MCF 10A (cell line): ENCODE measurements around the gene NOP53. TPM values are rescaled to one million over a fixed set of nuclear protein-coding genes. Genes with fewer than 3 reads are reported as not detected.
A peak's percentile ranks its signal among the peaks of the same experiment; 100 is the strongest.
"Not testable (repeated sequence)": the region's sequence is repeated elsewhere in the genome, so short reads cannot be mapped to it uniquely, and the experiment has no call there.

Experiments
- BruUV-seq: library from RNA; stranded (reverse); fragments of 400-500 nt; replicated peaks from 2 replicates; lab custom pipeline; 2021; lab: Mats Ljungman, UMichigan
- CTCF ChIA-PET: fragments of 300-600 bp; sonication (Branson Sonifier 250); formaldehyde crosslinking; extraction: SDS; loops from one replicate; lab custom pipeline; 2021; ENCODE audit warnings: antibody characterized with exemption, inconsistent platforms; lab: Yijun Ruan, JAX
- POLR2A ChIA-PET: fragments of 300-600, 350-650 bp; sonication (Branson Sonifier 250); formaldehyde crosslinking; extraction: SDS; loops from one replicate; lab custom pipeline; 2020; ENCODE audit warnings: antibody characterized with exemption, inconsistent platforms; lab: Yijun Ruan, JAX
- DNase-seq: peaks from one replicate; pipeline ENCODE4 v3.0.0-alpha.2; 2018; ENCODE audit not compliant: unreplicated experiment
- H3K27ac Mint-ChIP-seq: one replicate; pipeline ENCODE4 v1.8.0; 2022; ENCODE audit warnings: mild to moderate bottlenecking, low read depth, mixed read lengths; ENCODE audit not compliant: unreplicated experiment
- H3K27me3 Mint-ChIP-seq: one replicate; pipeline ENCODE4 v1.8.0; 2022; ENCODE audit warnings: mixed read lengths; ENCODE audit not compliant: insufficient read depth, unreplicated experiment
- H3K36me3 Mint-ChIP-seq: one replicate; pipeline ENCODE4 v1.8.0; 2022; ENCODE audit warnings: mild to moderate bottlenecking, moderate library complexity, mixed read lengths; ENCODE audit not compliant: insufficient read depth, unreplicated experiment
- H3K4me1 Mint-ChIP-seq: one replicate; pipeline ENCODE4 v1.8.0; 2022; ENCODE audit warnings: mixed read lengths; ENCODE audit not compliant: insufficient read depth, unreplicated experiment
- H3K4me3 Mint-ChIP-seq: one replicate; pipeline ENCODE4 v1.8.0; 2022; ENCODE audit warnings: mild to moderate bottlenecking, moderate library complexity, mixed read lengths; ENCODE audit not compliant: unreplicated experiment
- H3K9me3 Mint-ChIP-seq: one replicate; pipeline ENCODE4 v1.8.0; 2022; ENCODE audit warnings: mixed read lengths; ENCODE audit not compliant: unreplicated experiment
- intact Hi-C: fragments of 100-400 bp; cut with micrococcal nuclease; formaldehyde crosslinking; loops from 2 replicates; pipeline ENCODE4 v1.14.1; 2022
- total RNA-seq: library from RNA; stranded (reverse); gene quantifications from 2 replicates; pipeline ENCODE4 v1.2.3, GENCODE V29; 2022
- TF ChIP-seq, protein P1 (sequence below): fragments of 200-600 bp; IDR thresholded peaks from one replicate; pipeline ENCODE4 v1.8.0; 2022; ENCODE audit warnings: antibody characterized with exemption, mild to moderate bottlenecking; ENCODE audit not compliant: unreplicated experiment

The NOP53 gene
- total RNA-seq, 1 experiment from 2014 or later = 211 TPM

- intact Hi-C loops = no loop called here
- peaks cover 23% of the 10 kb centered on the region for H3K4me1 Mint-ChIP-seq
- H3K27me3 Mint-ChIP-seq = no peaks in the 10 kb centered on the region
- H3K9me3 Mint-ChIP-seq = no peaks in the 10 kb centered on the region
- peak overlapping the region; percentile 94 for H3K4me3 Mint-ChIP-seq
- no peak overlapping the region for H3K27ac Mint-ChIP-seq
- BruUV-seq = no TSS peak
- POLR2A ChIA-PET = interaction anchor here (0.5 to 0.6 kb wide), 2 partner anchors 11 to 1800 kb away, joined by 3 to 5 read pairs; partner anchors contain the start of gene NOSIP
- TF ChIP-seq, protein P1, sequence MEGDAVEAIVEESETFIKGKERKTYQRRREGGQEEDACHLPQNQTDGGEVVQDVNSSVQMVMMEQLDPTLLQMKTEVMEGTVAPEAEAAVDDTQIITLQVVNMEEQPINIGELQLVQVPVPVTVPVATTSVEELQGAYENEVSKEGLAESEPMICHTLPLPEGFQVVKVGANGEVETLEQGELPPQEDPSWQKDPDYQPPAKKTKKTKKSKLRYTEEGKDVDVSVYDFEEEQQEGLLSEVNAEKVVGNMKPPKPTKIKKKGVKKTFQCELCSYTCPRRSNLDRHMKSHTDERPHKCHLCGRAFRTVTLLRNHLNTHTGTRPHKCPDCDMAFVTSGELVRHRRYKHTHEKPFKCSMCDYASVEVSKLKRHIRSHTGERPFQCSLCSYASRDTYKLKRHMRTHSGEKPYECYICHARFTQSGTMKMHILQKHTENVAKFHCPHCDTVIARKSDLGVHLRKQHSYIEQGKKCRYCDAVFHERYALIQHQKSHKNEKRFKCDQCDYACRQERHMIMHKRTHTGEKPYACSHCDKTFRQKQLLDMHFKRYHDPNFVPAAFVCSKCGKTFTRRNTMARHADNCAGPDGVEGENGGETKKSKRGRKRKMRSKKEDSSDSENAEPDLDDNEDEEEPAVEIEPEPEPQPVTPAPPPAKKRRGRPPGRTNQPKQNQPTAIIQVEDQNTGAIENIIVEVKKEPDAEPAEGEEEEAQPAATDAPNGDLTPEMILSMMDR = no peak
- CTCF ChIA-PET = interaction anchor here (0.6 kb wide), 1 partner anchor 7 kb away, joined by 4 read pairs; no protein-coding TSS in a partner anchor
- DNase-seq = no peak
- peaks cover 52% of the 10 kb centered on the region for H3K36me3 Mint-ChIP-seq
These were observed 34.8 kb downstream of the NOP53 start for GRCh38 chr19:47780215-47780551.

- peak overlapping the region; percentile 7 for H3K27ac Mint-ChIP-seq
- TF ChIP-seq, protein P1 = no peak
- DNase-seq = no peak
- BruUV-seq = no TSS peak
- intact Hi-C loops = no loop called here
- peaks cover 23% of the 10 kb centered on the region for H3K4me1 Mint-ChIP-seq
- H3K27me3 Mint-ChIP-seq = no peaks in the 10 kb centered on the region
- ChIA-PET CTCF (interaction anchor here (0.6 to 1.4 kb wide), 5 partner anchors 9 to 113 kb away, joined by 3 to 6 read pairs (median 4); no protein-coding TSS in a partner anchor), POLR2A (no interaction called here)
- no peak overlapping the region for H3K4me3 Mint-ChIP-seq
- H3K9me3 Mint-ChIP-seq = no peaks in the 10 kb centered on the region
- peaks cover 55% of the 10 kb centered on the region for H3K36me3 Mint-ChIP-seq
These were observed 36.4 kb downstream of the NOP53 start for GRCh38 chr19:47781590-47782262.

- H3K4me3 Mint-ChIP-seq = no peak overlapping the region
- intact Hi-C loops = loop anchor here (5.0 kb wide), 1 partner anchor 349 kb away; no protein-coding TSS in a partner anchor
- TF ChIP-seq, protein P1 = no peak
- CTCF ChIA-PET = no interaction called here
- BruUV-seq = no TSS peak
- H3K4me1 Mint-ChIP-seq = peaks cover 12% of the 10 kb centered on the region
- H3K36me3 Mint-ChIP-seq = peaks cover 43% of the 10 kb centered on the region
- DNase-seq = no peak
- H3K27ac Mint-ChIP-seq = no peak overlapping the region
- H3K9me3 Mint-ChIP-seq = no peaks in the 10 kb centered on the region
- H3K27me3 Mint-ChIP-seq = no peaks in the 10 kb centered on the region
- POLR2A ChIA-PET = interaction anchor here (0.5 kb wide), 1 partner anchor 60 kb away, joined by 4 read pairs; no protein-coding TSS in a partner anchor
These were observed 41.2 kb downstream of the NOP53 start for GRCh38 chr19:47786566-47786965.

DNA sequence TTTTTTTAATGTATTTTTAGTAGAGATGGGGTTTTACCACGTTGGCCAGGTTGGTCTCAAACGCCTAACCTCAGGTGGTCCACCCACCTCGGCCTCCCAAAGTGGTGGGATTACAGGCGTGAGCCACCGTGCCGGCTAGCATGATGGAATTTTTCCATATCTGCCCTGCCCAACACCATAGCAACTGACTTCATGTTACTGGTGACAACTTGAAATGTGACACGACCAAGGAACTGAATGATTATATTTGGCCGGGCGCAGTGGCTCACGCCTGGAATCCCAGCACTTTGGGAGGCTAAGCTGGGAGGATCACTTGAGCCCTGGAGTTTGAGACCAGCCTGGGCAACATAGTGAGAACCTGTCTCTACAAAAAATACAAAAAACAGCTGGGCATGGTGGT, 42.0 kb downstream of the NOP53 start:
- DNase-seq, H3K27me3 Mint-ChIP-seq, H3K27ac Mint-ChIP-seq, BruUV-seq, H3K9me3 Mint-ChIP-seq, H3K4me1 Mint-ChIP-seq, H3K4me3 Mint-ChIP-seq: not testable (repeated sequence)
- ChIA-PET POLR2A (interaction anchor here (1.2 to 1.5 kb wide), 2 partner anchors 9 to 75 kb away, joined by 3 to 5 read pairs; partner anchors contain the start of genes EHD2 and SELENOW), CTCF (interaction anchor here (0.6 to 1.4 kb wide), 3 partner anchors 8 to 76 kb away, joined by 3 to 5 read pairs (median 4); no protein-coding TSS in a partner anchor)
- intact Hi-C loops = loop anchor here (5.0 kb wide), 1 partner anchor 350 kb away; no protein-coding TSS in a partner anchor
- H3K36me3 Mint-ChIP-seq = peaks cover 35% of the 10 kb centered on the region

DNA sequence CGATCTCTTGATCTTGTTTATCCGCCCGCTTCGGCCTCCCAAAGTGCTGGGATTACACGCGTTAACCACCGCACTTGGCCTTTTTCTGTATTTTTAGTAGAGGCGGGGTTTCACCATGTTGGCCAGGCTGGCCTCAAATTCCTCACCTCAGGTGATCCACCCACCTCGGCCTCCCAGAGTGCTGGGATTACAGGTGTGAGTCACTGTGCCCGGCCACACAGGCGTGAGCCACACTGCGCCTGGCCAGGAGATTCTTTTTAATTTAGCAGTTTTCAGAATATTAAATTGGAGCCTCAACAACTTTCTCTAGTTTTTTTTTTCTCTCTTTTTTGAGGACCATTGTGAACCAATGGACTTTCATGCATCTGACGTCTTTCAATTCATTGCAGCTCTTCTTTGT, 44.5 kb downstream of the NOP53 start:
- H3K9me3 Mint-ChIP-seq, H3K27me3 Mint-ChIP-seq, H3K4me3 Mint-ChIP-seq, BruUV-seq, H3K27ac Mint-ChIP-seq, H3K4me1 Mint-ChIP-seq: not testable (repeated sequence)
- intact Hi-C loops = loop anchor here (1.0 to 5.0 kb wide), 3 partner anchors 73 to 353 kb away; partner anchors contain the start of gene EHD2
- POLR2A ChIA-PET = interaction anchor here (1.1 kb wide), 1 partner anchor 77 kb away, joined by 4 read pairs; no protein-coding TSS in a partner anchor
- peak; percentile 43 for DNase-seq
- peaks cover 10% of the 10 kb centered on the region for H3K36me3 Mint-ChIP-seq
- CTCF ChIA-PET = interaction anchor here (0.6 to 1.5 kb wide), 28 partner anchors 9 to 1133 kb away, joined by 3 to 14 read pairs (median 3); partner anchors contain the start of gene SELENOW
